M059J (cell line): ENCODE results near the gene CEMIP2. TPM values are rescaled to one million over a fixed set of nuclear protein-coding genes. Genes with fewer than 3 reads are reported as not detected.
"Not testable (repeated sequence)": the region's sequence is repeated elsewhere in the genome, so short reads cannot be mapped to it uniquely, and the experiment has no call there.

ENCODE experiments used
- DNase-seq: peaks from one replicate; pipeline ENCODE4 v3.0.0-alpha.2; 2012; ENCODE audit warnings: low read depth
- total RNA-seq: library from RNA; depleted of rRNA; stranded (reverse); fragments of >200 nt; shearing (Covaris generic); gene quantifications from 2 replicates; pipeline ENCODE4 v1.2.3, GENCODE V29; 2014; rRNA removed

CEMIP2 gene, protein sequence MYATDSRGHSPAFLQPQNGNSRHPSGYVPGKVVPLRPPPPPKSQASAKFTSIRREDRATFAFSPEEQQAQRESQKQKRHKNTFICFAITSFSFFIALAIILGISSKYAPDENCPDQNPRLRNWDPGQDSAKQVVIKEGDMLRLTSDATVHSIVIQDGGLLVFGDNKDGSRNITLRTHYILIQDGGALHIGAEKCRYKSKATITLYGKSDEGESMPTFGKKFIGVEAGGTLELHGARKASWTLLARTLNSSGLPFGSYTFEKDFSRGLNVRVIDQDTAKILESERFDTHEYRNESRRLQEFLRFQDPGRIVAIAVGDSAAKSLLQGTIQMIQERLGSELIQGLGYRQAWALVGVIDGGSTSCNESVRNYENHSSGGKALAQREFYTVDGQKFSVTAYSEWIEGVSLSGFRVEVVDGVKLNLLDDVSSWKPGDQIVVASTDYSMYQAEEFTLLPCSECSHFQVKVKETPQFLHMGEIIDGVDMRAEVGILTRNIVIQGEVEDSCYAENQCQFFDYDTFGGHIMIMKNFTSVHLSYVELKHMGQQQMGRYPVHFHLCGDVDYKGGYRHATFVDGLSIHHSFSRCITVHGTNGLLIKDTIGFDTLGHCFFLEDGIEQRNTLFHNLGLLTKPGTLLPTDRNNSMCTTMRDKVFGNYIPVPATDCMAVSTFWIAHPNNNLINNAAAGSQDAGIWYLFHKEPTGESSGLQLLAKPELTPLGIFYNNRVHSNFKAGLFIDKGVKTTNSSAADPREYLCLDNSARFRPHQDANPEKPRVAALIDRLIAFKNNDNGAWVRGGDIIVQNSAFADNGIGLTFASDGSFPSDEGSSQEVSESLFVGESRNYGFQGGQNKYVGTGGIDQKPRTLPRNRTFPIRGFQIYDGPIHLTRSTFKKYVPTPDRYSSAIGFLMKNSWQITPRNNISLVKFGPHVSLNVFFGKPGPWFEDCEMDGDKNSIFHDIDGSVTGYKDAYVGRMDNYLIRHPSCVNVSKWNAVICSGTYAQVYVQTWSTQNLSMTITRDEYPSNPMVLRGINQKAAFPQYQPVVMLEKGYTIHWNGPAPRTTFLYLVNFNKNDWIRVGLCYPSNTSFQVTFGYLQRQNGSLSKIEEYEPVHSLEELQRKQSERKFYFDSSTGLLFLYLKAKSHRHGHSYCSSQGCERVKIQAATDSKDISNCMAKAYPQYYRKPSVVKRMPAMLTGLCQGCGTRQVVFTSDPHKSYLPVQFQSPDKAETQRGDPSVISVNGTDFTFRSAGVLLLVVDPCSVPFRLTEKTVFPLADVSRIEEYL (N-terminal part only)
- 42.3 and 47.3 TPM in 2 replicates for total RNA-seq

DNA sequence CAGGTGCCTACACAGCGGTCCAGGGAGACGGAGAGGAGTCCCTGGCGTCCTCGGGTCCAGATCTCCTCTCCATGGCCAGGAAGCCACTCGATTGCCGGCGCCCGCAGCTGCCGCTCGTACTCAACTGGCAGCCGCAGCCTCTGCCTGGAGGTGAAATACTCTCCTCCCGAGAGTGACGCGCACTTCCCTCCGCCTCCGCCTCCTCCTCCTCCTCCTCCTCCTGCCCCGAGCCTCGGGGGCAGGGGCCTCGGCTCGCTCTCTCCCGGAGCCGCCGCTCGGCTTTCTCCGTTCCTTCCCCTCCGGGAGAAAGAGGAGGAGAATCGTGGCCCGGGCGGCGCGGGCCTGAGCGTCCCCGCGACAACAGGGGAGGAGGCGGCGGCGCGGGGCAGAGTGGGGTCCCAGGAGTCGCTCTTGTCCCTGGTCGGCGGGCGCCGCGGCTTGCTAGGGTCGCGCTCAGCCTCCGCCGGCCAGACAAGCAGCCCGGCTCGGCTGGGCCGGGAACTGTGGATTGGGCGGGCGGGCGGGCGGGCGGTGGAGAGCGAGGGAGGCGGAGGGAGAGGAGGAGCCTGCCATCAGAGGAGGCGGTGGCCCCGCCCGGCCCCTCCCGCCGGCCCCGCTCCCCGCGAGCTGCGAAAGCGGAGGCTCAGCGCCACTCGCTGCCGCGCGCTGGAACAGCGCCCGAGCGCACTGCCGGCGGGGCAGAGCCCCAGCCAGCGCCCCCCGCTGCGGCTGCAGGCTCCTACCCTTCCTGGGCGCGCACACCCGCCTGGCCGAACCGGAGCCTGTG, at the start of gene CEMIP2:
Gene CEMIP2 (minus strand): TSS at position 126 of the 787 bp plus-strand sequence. CDS start 18,140 bp downstream, outside the sequence.
- DNase-seq = peak; percentile 93

DNA sequence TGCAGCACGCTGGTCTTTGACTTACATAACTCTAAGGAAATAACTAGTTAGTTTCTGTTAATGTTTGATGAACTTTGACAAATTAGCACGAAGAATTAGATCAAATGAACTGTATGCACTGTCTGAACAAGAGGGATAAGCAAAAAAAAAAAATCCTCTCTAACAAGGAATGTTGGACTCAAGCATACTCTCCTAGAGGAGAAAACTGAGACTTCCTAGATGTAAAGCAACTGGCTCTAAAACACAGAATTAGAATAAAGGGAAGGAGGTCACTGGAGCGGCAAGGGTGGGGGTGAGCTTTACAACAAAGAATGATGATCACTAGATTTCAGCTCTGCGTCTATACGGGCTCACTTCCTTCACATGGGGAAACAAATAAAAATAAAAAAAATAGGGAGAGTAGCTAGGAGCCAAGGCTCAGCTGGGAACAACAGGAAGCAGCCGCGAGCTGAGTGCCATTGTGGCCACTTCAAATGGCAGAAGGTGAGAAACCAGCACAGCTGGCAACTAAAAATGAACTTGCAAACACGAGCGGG, 48.7 kb upstream of the CEMIP2 start:
- no peak for DNase-seq

DNA sequence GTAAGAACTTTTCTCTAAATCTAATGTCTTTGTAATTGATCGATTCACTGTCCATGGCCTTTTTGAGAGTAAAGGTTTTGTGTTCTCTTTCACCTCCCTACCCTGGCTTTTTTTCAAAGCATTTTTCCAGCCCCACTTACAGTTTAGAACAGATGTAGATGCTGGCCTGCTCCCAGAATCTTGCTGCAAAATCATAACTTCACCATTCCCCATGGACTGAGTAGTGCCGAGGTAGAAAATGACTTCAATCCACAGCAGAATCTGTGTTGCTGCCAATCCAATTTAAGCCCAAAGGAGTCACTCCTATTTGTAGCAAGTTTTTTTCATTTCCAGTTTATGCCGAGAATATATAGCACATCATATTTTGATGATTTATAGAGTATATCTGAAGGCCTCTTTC, 46.5 kb upstream of the CEMIP2 start:
- no peak for DNase-seq

GRCh38 chr9:71814226-71814625, 45.9 kb upstream of the CEMIP2 start:
- no peak for DNase-seq

DNA sequence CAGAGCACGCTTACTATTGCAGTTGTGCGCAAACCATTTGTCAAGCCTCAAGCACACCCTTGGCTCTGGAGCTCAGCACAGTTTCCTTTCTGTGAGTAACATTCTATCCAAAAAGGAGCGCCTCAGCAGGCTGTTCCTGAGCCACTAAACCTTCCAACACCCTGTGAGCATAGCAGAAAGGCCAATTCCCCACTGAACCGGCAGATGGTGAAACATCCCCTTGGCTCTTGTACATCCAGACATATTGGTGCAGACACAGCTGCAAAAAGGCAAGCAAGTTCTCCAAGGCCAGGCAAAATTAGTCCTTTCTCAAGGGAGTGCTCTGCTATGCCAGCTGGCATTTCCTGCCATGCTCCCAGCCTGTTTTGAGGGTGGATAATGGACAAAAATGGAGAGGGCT, 44.1 kb upstream of the CEMIP2 start:
- peak; percentile 17 for DNase-seq

DNA sequence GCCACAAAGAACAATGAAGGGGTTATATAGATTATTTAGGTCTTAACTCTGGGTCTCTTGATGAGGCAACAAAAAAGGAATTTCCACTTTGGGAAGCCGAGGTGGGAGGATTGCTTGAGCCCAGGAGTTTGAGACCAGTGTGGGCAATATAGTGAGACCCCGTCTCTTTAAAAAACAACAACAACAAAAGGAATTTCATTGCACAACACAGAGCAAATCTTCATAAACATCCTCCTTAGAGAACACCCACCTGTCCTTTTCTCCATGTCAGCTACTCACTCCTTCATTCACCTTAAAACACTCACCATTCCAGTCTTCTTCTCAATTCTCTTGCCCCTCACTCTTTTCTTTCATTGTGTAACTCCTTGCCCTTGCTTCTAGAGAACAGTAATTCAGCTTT, 39.8 kb upstream of the CEMIP2 start:
- no peak for DNase-seq

DNA sequence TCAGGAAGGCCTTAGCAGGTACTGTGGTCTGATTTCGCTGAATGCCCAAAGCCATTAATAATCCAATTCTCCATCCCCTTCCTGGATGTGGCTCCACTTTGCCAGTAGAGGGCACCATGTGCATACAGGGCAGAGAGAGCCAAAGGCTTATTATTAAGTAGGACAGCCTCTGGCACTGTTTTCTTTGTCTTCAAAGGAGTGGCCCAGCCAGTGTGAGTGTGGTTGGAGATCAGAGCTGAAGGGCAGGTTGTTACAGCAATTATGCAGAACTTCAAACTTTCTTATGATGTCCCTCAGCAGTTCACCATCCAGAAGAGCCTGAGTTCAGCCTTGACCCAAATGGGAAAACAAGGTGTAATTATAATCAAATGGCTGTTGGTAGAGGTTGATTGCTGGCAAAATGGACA, 38.6 kb upstream of the CEMIP2 start:
- DNase-seq = peak; percentile 81

DNA sequence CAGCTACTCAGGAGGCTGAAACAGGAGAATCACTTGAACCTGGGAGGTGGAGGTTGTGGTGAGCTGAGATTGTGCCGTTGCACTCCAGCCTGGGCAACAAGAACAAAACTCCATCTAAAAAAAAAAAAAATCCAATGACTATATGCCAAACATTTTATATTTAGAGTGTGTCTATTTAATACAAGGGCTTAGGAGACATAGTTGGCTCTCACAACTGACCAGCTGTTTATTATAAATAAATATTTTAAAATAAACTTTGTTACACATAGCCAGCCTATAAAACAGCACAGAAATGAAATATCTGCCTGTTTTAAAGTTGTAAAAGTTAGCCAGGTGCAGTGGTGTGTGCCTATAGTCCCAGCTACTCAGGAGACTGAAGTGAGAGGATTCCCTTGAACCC, 36.8 kb upstream of the CEMIP2 start:
- not testable (repeated sequence) for DNase-seq

- DNase-seq = no peak
Observed at GRCh38 chr9:71801826-71802225, 33.5 kb upstream of the CEMIP2 start.

DNA sequence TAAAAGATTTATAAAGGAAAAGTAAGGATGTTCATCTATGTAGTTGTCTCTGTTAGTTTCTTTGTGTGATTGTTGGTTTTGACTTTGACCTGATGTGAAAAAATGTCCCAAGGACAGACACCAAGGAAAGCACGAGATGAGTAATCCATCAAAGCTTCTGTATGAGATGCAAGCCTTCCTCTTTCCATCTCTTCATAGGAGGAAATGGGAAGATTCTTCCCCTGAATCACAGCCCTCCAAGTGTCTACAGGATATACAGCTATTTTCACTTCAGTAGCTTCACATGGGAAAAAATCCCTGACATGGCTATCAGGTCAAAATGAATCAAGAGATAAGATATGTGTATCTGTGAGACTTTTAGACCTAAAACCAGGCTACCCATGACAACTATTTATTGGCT, 29.0 kb upstream of the CEMIP2 start:
- no peak for DNase-seq

DNA sequence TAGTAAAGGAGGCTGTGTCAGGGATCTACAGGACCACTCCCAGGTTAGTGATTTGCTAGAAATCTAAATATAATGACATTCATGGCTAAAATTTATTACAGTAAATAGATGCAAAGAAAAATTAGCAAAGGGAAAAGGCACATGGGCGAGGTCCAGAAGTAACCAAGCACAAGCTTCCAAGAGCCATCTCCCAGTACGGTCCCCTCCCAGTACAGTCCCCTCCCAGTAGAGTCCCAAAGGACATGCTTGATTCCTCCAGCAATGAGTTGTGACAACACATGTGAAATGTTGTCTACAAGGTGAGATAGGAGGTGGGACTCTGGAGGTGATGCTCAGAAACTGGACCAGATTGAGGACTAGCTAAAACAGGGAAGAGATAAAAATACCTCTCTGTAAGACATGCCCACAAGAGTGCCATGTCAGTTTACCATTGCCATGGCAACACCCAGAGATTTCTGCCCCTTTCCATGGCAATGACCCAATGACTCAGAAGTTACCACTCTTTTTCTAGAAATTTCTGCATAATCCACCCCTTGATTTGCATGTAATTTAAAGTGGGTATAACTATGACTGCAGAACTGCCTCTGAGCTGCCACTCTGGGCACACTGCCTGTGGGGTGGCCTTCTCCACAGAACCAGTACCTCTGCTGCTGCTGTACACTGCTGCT, 27.9 kb upstream of the CEMIP2 start:
- DNase-seq = peak; percentile 60

DNA sequence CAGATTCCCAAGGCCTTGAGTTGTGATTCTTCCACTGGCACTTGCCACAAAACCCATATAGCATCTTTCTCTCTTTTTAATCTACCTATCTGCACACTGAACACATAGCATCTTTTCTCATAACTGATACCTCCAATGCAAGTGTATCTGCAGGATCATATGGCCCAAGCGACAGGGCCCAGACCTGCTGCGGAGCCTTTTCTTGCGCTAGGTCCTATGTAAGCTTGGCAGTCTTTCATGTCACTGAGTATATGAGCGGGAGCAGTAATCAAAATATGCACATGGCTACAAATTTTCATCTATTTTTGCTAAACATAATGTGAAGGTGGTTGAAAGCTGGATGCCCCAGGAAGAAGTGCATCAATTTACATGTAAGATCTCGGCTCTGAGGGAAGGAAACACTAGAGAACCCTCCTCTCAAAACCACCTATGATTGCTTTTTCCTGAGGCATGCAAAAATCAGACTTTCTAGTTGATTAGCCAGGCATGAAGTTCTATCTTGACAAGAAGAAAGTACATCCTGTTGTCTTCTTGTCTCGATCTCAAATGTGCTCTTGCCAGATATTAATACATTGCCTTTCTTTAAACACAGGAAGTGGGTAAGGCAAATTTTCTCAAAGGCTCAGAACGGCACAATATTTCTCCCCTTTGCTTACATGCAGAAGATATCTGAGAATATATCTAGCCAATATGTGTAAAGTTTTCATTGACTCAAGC, 26.9 kb upstream of the CEMIP2 start:
- no peak for DNase-seq

- DNase-seq = peak; percentile 85
Observed at GRCh38 chr9:71793386-71794105, 25.2 kb upstream of the CEMIP2 start.

DNA sequence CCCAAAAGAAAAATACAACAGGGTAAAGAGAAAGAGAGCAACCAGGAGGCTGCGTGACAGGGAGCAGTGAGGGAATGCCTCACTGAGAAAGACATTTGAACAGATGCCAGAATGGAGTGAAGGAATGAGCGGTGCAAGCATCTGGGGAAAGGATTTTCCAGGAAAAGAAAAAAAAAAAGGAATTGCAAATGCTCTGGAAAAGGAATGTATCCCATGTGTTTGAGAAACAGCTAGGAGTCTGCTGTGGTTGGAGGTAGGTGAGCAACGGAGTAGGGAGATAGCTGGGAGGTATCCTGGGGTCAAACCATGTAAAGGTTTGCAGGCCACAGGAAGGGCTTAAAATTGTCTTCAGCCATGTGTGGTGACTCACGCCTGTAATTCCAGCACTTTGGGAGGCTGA, 23.6 kb upstream of the CEMIP2 start:
- DNase-seq = peak; percentile 61

GRCh38 chr9:71790296-71790695, 22.0 kb upstream of the CEMIP2 start:
- no peak for DNase-seq

- peak; percentile 72 for DNase-seq
Observed at GRCh38 chr9:71783120-71783523, 14.8 kb upstream of the CEMIP2 start.

DNA sequence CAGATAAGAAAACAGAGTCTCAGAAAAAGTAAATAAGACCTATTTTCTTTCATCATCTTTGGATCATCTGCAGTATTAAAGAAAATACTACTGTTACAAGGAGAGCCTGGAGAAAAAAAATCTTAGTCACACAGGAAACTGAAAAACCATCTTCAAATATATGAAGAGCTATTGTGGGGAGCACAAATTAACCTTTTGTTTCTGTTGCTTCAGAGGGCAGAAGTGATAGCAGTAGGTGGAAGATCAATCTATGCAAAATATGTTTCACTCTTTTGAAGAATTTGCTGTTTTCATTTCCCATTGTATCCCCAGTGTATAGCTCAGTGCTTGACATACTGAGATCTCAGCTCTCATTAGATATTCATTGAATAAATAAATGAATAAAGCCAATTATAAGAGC, 13.1 kb upstream of the CEMIP2 start:
- no peak for DNase-seq

- DNase-seq = no peak
Observed at GRCh38 chr9:71780953-71781352, 12.6 kb upstream of the CEMIP2 start.

DNA sequence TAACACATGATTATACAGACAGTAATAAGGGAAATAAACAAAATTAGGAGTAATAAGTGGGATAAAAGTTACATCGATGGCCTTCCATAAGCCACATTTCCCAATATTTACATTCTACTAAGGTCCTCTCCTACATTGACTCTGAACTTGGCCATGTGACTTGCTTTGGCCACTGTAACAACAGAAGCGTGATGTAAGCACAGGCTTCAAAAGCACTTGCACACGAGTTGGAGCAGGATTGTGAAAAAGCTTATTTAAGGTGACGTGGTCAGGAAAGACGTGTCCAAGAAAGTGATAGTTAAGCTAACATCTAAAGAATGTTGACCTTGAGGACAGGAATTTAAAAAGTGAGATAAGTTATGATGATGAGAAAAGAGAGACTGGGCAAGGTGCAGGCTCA, 9.8 kb upstream of the CEMIP2 start:
- no peak for DNase-seq
